ENCODE measurements around the gene EFCAB7.

- TF ChIP-seq, protein P1, sequence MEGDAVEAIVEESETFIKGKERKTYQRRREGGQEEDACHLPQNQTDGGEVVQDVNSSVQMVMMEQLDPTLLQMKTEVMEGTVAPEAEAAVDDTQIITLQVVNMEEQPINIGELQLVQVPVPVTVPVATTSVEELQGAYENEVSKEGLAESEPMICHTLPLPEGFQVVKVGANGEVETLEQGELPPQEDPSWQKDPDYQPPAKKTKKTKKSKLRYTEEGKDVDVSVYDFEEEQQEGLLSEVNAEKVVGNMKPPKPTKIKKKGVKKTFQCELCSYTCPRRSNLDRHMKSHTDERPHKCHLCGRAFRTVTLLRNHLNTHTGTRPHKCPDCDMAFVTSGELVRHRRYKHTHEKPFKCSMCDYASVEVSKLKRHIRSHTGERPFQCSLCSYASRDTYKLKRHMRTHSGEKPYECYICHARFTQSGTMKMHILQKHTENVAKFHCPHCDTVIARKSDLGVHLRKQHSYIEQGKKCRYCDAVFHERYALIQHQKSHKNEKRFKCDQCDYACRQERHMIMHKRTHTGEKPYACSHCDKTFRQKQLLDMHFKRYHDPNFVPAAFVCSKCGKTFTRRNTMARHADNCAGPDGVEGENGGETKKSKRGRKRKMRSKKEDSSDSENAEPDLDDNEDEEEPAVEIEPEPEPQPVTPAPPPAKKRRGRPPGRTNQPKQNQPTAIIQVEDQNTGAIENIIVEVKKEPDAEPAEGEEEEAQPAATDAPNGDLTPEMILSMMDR (conservative IDR thresholded peaks at IDR 0.05) = no peak
- no peak for TF ChIP-seq ZFX (IDR thresholded peaks at IDR 0.05)
These were observed 11.1 kb downstream of the EFCAB7 start for GRCh38 chr1:63534406-63534805.

Measured in C4-2B (cell line).